ENCODE measurements around the gene PRDM11.

DNA sequence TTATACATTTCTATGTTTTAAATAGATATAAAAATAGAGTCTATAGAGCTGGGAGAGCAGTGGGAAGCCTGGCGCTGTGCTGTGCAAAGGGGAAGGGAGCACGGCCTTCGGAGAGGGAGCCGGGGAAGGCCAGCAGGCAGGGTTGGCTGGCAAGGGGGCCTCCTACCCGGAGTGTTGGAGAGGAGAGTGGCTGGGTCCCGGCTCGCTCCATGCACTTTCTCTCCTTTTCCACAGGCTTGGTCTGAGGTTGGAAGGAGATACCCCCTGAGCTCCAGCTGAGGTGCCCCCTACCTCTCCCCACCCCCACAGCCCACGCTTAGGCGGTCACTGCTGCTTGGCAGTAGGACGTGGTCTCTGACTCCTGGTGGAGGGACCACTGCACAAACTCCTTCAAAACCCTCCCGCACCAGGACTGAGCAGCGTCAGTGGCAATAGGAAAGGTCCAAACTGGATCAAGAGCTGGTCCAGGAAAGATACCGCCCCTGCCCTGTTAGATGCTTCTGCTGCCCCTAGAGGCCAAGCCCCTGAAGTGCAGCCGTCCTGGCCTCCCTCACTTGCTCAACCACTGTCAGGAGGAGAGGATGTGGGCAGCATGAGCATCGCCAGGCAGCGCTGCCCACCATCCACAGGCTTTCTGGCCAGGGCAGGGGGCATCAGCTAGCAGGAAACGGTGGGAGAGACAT lies 86.8 kb downstream of the PRDM11 start:
- TF ChIP-seq, protein P1, sequence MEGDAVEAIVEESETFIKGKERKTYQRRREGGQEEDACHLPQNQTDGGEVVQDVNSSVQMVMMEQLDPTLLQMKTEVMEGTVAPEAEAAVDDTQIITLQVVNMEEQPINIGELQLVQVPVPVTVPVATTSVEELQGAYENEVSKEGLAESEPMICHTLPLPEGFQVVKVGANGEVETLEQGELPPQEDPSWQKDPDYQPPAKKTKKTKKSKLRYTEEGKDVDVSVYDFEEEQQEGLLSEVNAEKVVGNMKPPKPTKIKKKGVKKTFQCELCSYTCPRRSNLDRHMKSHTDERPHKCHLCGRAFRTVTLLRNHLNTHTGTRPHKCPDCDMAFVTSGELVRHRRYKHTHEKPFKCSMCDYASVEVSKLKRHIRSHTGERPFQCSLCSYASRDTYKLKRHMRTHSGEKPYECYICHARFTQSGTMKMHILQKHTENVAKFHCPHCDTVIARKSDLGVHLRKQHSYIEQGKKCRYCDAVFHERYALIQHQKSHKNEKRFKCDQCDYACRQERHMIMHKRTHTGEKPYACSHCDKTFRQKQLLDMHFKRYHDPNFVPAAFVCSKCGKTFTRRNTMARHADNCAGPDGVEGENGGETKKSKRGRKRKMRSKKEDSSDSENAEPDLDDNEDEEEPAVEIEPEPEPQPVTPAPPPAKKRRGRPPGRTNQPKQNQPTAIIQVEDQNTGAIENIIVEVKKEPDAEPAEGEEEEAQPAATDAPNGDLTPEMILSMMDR (IDR thresholded peaks at IDR 0.05): peak; percentile 67 to 82 (median 72)
- no peak for TF ChIP-seq POLR2A (IDR thresholded peaks at IDR 0.05)

Data from body of pancreas (tissue), 4 donors.